Ovary (tissue), 3 donors: ENCODE measurements around the gene TMC8.

Experiments
- CTCF ChIP-seq, 3 donors: fragments of 450-650 bp in 2 of 3; fragments of 200-600 bp in 1 of 3; IDR thresholded peaks; one replicate each; pipeline versions ENCODE4 v1.5.1 to v1.8.0; 2016 to 2022; ENCODE audit warnings: antibody characterized with exemption in 3 of 3, mild to moderate bottlenecking in 1 of 3
- POLR2A ChIP-seq: fragments of 450-650 bp; IDR thresholded peaks from one replicate; pipeline ENCODE4 v1.6.1; 2017; ENCODE audit warnings: antibody characterized with exemption, mild to moderate bottlenecking, moderate library complexity
- donor health status: DM: no; HTN: no; CAD: no.

GRCh38 chr17:78088529-78088928, 42.0 kb upstream of the TMC8 start:
- TF ChIP-seq CTCF (IDR thresholded peaks at IDR 0.05) (no peak), POLR2A (no peak)
